HG02981 (cell line): ENCODE data around the gene LRRK1.

Experiments
- ATAC-seq: cut with Tn5 transposase; IDR thresholded peaks from one replicate; pipeline ENCODE4 v1.9.1; 2021; ENCODE audit warnings: mild to moderate bottlenecking, moderate library complexity; ENCODE audit not compliant: unreplicated experiment

The LRRK1 gene, protein sequence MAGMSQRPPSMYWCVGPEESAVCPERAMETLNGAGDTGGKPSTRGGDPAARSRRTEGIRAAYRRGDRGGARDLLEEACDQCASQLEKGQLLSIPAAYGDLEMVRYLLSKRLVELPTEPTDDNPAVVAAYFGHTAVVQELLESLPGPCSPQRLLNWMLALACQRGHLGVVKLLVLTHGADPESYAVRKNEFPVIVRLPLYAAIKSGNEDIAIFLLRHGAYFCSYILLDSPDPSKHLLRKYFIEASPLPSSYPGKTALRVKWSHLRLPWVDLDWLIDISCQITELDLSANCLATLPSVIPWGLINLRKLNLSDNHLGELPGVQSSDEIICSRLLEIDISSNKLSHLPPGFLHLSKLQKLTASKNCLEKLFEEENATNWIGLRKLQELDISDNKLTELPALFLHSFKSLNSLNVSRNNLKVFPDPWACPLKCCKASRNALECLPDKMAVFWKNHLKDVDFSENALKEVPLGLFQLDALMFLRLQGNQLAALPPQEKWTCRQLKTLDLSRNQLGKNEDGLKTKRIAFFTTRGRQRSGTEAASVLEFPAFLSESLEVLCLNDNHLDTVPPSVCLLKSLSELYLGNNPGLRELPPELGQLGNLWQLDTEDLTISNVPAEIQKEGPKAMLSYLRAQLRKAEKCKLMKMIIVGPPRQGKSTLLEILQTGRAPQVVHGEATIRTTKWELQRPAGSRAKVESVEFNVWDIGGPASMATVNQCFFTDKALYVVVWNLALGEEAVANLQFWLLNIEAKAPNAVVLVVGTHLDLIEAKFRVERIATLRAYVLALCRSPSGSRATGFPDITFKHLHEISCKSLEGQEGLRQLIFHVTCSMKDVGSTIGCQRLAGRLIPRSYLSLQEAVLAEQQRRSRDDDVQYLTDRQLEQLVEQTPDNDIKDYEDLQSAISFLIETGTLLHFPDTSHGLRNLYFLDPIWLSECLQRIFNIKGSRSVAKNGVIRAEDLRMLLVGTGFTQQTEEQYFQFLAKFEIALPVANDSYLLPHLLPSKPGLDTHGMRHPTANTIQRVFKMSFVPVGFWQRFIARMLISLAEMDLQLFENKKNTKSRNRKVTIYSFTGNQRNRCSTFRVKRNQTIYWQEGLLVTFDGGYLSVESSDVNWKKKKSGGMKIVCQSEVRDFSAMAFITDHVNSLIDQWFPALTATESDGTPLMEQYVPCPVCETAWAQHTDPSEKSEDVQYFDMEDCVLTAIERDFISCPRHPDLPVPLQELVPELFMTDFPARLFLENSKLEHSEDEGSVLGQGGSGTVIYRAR (N-terminal part only)

GRCh38 chr15:100918690-100919480 is at the start of gene LRRK1:
Gene LRRK1, plus strand, starts transcription at chr15:100919357. Its CDS starts 5,276 bp downstream, at chr15:100924633.
- peak; percentile 26 for ATAC-seq

- ATAC-seq = no peak
Observed at GRCh38 chr15:100873029-100873677, 46.0 kb upstream of the LRRK1 start.

DNA sequence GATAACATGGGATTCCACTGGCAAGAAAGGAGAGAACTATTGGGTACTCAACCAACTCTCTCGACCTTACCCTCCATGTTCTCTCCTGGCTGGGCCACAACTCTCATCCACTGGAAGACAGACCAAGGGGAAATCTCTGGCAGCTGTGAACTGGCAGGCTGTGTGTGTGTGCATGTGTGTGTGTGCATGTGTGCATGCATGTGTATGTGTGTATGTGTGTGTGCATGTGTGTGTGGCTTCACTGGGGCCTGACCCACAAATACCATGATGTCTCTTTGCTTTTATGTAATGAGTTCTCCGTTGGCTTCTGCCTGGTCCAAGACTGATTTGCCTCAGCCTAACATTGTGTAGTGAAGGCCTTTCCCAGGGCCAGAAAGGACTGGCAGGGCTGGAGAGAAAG is 43.7 kb upstream of the LRRK1 start:
- ATAC-seq = no peak

- ATAC-seq = no peak
Observed at GRCh38 chr15:100875976-100876375, 43.2 kb upstream of the LRRK1 start.

GRCh38 chr15:100877551-100877950 is 41.6 kb upstream of the LRRK1 start:
- ATAC-seq = no peak

GRCh38 chr15:100878130-100878529 is 41.0 kb upstream of the LRRK1 start:
- ATAC-seq = no peak

DNA sequence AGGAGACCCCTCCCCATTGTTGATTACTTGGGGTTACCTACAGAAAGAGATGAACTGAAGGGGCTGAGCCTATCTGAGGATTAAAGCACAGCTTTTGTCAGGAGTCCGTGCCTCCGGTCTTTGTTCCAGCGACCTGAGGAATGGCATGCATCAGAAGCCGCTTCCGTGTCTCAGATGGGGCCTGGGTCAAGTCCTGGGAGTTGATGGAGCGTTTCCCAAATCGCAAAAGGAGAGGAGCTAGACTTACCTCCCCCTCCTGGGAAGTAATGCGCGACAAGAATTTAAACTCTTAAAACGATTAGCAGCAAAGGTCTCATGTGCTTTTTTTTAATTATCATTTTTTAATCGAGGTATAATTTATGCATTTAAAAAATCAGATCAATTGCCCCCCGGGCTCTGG is 40.5 kb upstream of the LRRK1 start:
- no peak for ATAC-seq

DNA sequence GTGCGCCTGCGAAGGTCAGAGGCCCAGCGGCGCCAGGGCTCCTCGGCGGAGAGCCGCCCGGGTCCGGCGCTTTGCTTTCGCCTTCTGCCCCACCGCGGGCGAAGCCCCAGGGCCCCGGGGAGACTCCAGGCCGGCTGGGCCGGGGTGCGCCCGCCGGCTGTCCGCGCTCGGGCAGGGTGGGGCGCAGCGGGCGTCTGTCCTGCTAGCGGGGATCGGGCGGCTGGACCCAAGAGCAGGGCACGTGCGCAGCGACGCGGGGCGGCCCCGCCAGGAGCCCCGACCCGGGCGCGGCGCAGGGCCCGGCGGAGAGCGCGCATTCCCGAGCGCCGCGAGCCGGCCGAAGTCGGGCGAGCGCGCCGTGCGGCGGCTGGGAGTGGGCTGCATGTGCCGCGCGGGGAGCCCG is 40.1 kb upstream of the LRRK1 start:
- peak; percentile 22 for ATAC-seq

DNA sequence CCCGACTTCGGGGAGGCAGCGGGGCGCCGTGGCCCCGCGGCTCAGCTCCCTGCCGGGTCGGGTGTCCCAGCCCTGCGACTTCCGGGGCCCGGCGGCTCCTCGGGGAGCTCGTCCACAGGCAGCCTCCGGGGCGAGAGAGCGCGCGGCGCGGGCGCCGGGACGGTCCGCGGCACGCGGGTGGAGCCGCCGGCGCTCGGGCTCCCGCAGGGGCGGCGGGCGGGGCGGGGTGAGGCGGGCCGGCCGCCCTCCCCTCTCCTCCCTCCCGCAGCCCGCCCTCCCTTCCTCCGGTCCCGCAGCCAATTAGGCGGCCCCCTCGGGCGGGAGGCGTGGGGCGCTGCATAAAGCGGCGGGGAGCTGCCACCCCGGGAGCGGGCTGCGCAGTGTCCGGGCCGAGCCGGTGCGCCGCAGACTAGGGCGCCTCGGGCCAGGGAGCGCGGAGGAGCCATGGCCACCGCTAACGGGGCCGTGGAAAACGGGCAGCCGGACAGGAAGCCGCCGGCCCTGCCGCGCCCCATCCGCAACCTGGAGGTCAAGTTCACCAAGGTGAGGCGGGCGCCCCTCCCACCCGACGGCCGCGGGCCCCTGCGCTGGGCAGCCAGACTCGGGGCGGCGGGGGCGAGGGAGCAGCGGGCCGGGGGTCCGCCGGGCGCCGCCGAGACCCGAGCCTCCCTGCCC is 39.6 kb upstream of the LRRK1 start, which contains the start of gene ALDH1A3:
Gene ALDH1A3 (plus strand): TSS at position 368 of the 675 bp plus-strand sequence. CDS start 77 bp downstream, at position 445.
- ATAC-seq = peak; percentile 38

DNA sequence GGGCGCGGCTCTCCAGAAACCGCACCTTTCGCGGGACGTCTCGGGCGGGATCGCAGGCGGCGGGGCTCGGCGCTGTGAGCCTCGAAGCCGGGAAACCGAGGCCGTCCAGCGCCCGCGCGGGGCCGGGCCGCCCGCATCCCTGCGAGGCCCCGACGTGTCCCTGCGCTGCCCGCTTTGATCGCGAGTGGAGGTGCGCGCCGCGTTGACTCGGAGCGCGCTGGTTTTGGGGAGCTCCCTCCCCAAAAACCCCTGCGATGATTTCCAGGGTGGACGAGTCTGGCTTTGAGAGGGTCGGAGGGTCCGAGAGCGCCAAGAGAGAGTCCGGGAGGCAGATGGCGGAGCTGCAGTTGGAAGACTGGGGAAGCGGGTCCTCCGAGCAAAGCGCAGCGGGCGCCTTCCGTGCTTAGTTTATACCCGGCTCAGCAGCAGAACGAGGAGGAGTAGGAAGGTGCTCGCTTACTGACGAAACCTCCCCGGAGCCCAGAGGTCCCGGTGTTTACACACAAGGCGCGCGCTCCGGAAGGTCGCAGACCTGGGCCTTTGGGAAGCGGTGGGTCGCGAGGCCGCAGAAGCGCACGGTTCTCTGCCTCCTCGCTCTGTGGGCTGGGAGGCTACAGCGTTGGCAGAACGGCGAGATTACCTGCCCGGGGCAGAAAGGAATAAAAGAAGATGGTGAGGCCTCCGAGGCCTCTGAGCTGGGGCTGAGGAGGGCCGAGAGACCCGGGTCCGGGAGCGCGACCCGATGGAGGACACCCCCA is 38.8 kb upstream of the LRRK1 start:
- no peak for ATAC-seq

- ATAC-seq = no peak
Observed at GRCh38 chr15:100880897-100881242, 38.3 kb upstream of the LRRK1 start.

DNA sequence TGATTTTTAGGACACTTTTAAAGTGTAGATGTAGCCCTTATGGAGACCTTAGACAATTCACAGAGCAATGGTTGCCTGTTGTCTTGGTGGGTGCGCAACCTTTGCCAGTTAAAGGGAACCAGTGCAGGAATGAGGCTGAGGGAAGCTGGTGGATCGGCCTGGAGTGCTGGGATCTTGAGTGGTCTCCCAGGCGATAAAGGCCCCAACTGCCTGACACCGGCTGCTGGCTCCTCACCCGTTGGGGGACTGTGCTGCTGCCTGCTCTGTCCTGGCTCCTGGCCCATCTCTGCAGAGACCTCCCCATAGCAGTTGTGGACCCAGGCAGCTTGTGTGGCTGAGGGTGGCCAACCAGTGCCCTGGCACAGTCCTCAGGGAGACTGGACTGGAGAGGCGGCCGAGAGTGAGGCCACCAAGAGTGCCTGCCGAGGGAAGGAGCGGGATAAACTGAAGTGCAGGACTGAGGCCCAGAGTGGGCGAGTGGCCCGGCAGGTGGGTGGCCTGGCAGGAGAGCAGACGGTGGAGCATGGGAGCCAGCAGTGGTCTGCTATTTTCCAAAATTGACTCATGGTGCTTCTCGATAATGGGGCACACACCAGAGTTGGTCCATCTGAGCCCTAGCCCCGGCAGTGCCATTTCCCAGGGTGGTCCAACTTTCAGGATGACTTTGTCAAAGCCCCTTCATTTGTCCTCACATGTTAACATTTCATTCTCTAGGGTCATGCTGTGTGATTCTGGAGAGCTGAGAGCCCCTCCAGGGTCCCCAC is 37.4 kb upstream of the LRRK1 start:
- ATAC-seq = no peak

GRCh38 chr15:100885116-100885515 is 34.0 kb upstream of the LRRK1 start:
- ATAC-seq = no peak

DNA sequence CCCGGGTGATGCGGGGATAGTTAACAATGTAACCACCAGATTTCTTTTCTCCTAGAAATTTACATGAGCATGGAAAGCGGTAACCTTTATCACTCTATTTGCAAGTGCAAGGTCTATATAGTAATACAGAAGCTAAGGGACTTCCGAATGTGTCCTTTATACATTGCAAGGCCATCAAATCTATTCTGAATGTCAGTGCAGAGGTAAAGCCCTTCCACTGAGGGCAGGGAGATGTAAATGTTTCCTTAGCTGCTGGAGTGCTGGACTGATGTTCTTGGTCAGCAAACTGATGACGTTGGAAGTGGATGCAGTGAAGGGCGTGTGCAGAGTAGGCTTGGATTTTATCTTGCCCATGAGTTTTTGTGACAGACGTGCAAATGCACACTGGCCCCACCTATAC is 33.3 kb upstream of the LRRK1 start:
- no peak for ATAC-seq

GRCh38 chr15:100887211-100887913 is 31.8 kb upstream of the LRRK1 start:
- no peak for ATAC-seq

DNA sequence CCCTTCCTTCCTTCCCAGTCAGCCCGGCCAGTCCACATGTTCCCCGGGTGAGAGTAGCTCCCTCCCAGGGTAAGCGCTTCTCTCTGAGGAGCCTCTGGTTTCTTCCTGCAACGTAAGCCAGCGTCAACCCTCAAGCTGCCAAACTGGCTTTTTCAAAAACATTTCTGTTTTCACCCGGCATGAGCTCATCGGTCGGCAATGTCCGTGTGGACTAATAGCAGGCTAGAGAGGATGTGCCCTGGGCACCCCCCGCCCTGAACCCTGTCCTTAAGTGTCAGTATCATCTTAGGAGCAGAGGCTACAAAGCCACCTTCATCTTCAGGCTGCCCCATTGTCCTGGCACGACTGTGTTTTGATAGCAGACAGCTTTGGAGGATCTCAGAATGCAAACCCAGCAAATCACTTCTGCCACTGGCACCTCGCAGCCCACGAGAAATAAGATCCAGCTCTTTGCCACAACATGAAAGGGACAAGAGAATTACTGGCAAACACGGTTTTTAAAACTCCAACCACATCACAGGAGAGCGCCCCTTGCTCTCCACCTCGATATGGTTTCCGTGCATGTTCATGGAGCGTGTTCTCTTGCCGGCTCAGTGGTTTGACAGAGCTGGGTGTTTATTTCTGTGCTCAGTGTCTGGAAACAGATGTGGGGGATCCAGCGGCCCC is 29.6 kb upstream of the LRRK1 start:
- ATAC-seq = no peak
